Activated naive CD8-positive, alpha-beta T cell (primary cell): Measurements from ENCODE around the gene C7orf57.
A peak's percentile ranks its signal among the peaks of the same experiment; 100 is the strongest.

Source experiments
- H3K27ac Mint-ChIP-seq: one replicate; pipeline ENCODE4 v1.8.0; 2021; ENCODE audit warnings: mixed read lengths
- H3K27me3 Mint-ChIP-seq: one replicate; pipeline ENCODE4 v1.8.0; 2021; ENCODE audit warnings: mixed read lengths
- H3K36me3 Mint-ChIP-seq: one replicate; pipeline ENCODE4 v1.8.0; 2021; ENCODE audit warnings: mixed read lengths
- H3K4me1 Mint-ChIP-seq: one replicate; pipeline ENCODE4 v1.8.0; 2021; ENCODE audit warnings: low read depth, mixed read lengths
- H3K4me3 Mint-ChIP-seq: one replicate; pipeline ENCODE4 v1.8.0; 2021; ENCODE audit warnings: mild to moderate bottlenecking, mixed read lengths
- H3K9me3 Mint-ChIP-seq: one replicate; pipeline ENCODE4 v1.8.0; 2021; ENCODE audit warnings: low read depth, mixed read lengths

Gene C7orf57

GRCh38 chr7:48011323-48011722 lies 24.0 kb upstream of the C7orf57 start:
- no peaks in the 10 kb centered on the region for H3K4me1 Mint-ChIP-seq
- no peaks in the 10 kb centered on the region for H3K9me3 Mint-ChIP-seq
- no peak overlapping the region for H3K27ac Mint-ChIP-seq
- H3K27me3 Mint-ChIP-seq: peaks cover 2% of the 10 kb centered on the region
- no peak overlapping the region for H3K4me3 Mint-ChIP-seq
- no peaks in the 10 kb centered on the region for H3K36me3 Mint-ChIP-seq

- Mint-ChIP-seq H3K4me1 (no peaks in the 10 kb centered on the region), H3K36me3 (no peaks in the 10 kb centered on the region)
Measured at GRCh38 chr7:48011951-48012350, 23.4 kb upstream of the C7orf57 start.

DNA sequence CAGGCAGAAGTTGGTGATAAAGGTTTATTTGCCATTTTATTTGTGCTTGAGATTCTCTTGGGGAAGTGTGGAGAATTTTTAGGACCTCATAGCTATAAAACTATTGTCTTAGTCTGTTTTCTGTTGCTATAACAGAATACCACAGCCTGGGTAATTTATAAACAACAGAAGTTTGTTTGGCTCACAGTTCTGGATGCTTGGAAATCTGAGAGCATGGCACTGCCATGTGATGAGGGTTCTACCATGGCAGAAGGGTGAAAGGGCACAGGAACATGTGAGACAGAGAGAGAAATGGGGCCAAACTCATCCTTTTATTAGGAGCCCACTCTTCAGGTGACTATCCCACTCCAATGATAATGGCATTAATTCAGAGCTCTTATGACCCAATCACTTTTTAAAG lies 18.7 kb upstream of the C7orf57 start:
- no peaks in the 10 kb centered on the region for H3K4me1 Mint-ChIP-seq
- no peak overlapping the region for H3K4me3 Mint-ChIP-seq
- no peak overlapping the region for H3K27ac Mint-ChIP-seq
- peaks cover 3% of the 10 kb centered on the region for H3K36me3 Mint-ChIP-seq
- H3K9me3 Mint-ChIP-seq: peaks cover 11% of the 10 kb centered on the region
- H3K27me3 Mint-ChIP-seq: no peaks in the 10 kb centered on the region

More at GRCh38 chr7:48011951-48012350, 23.4 kb upstream of the C7orf57 start:
- no peaks in the 10 kb centered on the region for H3K9me3 Mint-ChIP-seq
- H3K27ac Mint-ChIP-seq: no peak overlapping the region
- H3K27me3 Mint-ChIP-seq: peaks cover 2% of the 10 kb centered on the region
- no peak overlapping the region for H3K4me3 Mint-ChIP-seq

GRCh38 chr7:48017674-48018073 lies 17.7 kb upstream of the C7orf57 start:
- H3K27me3 Mint-ChIP-seq: no peaks in the 10 kb centered on the region
- no peak overlapping the region for H3K4me3 Mint-ChIP-seq
- no peaks in the 10 kb centered on the region for H3K4me1 Mint-ChIP-seq
- peaks cover 18% of the 10 kb centered on the region for H3K9me3 Mint-ChIP-seq
- no peak overlapping the region for H3K27ac Mint-ChIP-seq
- peaks cover 5% of the 10 kb centered on the region for H3K36me3 Mint-ChIP-seq

- H3K4me3 Mint-ChIP-seq: no peak overlapping the region
- peaks cover 27% of the 10 kb centered on the region for H3K9me3 Mint-ChIP-seq
- H3K27ac Mint-ChIP-seq: no peak overlapping the region
Measured at GRCh38 chr7:48025624-48026023, 9.7 kb upstream of the C7orf57 start.

DNA sequence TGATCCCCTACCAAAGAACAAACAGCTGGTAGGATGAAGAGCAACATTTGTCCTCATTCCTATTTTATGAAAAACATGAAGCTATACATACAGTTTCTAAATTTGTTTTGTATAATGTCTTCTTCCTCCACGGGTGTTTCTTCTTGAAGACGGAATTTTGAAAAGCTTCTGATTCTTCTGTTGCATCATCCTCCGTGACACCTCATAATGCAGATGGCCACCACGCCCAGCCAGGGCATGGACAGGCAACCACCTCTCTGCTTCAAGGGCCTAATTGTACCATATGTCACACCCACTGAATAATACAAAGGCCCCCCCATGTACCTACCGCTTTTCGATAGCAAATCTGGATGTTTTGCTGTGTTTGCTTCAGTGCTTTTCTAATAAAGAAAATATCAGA lies 6.4 kb upstream of the C7orf57 start, which contains the start of gene SUN3:
TSS of gene SUN3 (minus strand) at position 170 of the 400 bp plus-strand sequence. CDS start at position 1, 169 bp downstream.
- Mint-ChIP-seq H3K27ac (no peak within 1 kb of the TSS), H3K9me3 (peaks cover 6% of the 10 kb centered on the region)

More at GRCh38 chr7:48025624-48026023, 9.7 kb upstream of the C7orf57 start:
- H3K36me3 Mint-ChIP-seq: peaks cover 5% of the 10 kb centered on the region
- H3K4me1 Mint-ChIP-seq: no peaks in the 10 kb centered on the region
- H3K27me3 Mint-ChIP-seq: peaks cover 6% of the 10 kb centered on the region

GRCh38 chr7:48031111-48031510 lies 4.2 kb upstream of the C7orf57 start:
- Mint-ChIP-seq H3K4me1 (peaks cover 7% of the 10 kb centered on the region), H3K36me3 (peaks cover 3% of the 10 kb centered on the region), H3K4me3 (no peak overlapping the region), H3K27me3 (peaks cover 6% of the 10 kb centered on the region), H3K27ac (no peak overlapping the region), H3K9me3 (no peaks in the 10 kb centered on the region)

More for the DNA sequence above, 6.4 kb upstream of the C7orf57 start, which contains the start of gene SUN3:
- Mint-ChIP-seq H3K4me1 (no peaks in the 10 kb centered on the region), H3K27me3 (peaks cover 6% of the 10 kb centered on the region), H3K4me3 (no peak within 1 kb of the TSS), H3K36me3 (peaks cover 3% of the 10 kb centered on the region)

DNA sequence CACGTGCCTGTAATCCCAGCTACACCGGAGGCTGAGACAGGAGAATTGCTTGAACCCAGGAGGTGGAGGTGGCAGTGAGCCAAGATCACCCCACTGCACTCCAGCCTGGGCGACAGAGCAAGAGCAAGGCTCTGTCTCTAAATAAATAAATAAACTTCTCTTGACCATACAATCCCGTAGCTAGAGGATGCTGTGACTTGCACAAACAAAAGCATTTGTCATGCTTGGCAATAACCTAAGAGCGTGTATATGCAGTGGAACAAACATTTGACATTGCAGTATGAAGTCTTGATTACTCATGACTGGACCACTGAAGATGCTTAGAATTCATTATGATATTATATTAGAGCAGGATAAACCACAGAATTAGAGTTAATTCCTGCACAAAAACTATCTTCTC lies 1.4 kb upstream of the C7orf57 start:
- Mint-ChIP-seq H3K36me3 (peaks cover 3% of the 10 kb centered on the region), H3K27me3 (peaks cover 14% of the 10 kb centered on the region), H3K4me1 (peaks cover 13% of the 10 kb centered on the region), H3K4me3 (no peak overlapping the region), H3K9me3 (no peaks in the 10 kb centered on the region), H3K27ac (no peak overlapping the region)

- Mint-ChIP-seq H3K36me3 (no peaks in the 10 kb centered on the region), H3K4me3 (peak overlapping the region; percentile 86), H3K4me1 (peaks cover 18% of the 10 kb centered on the region), H3K27me3 (peaks cover 8% of the 10 kb centered on the region), H3K27ac (no peak overlapping the region), H3K9me3 (no peaks in the 10 kb centered on the region)
Measured at GRCh38 chr7:48035967-48036478, 680 bp downstream of the C7orf57 start.

- Mint-ChIP-seq H3K27me3 (peaks cover 8% of the 10 kb centered on the region), H3K4me3 (no peak overlapping the region), H3K36me3 (no peaks in the 10 kb centered on the region), H3K27ac (no peak overlapping the region), H3K9me3 (no peaks in the 10 kb centered on the region), H3K4me1 (peaks cover 32% of the 10 kb centered on the region)
Measured at GRCh38 chr7:48038815-48039506, 3.6 kb downstream of the C7orf57 start.

- H3K4me3 Mint-ChIP-seq: peak overlapping the region; percentile 32
- H3K27ac Mint-ChIP-seq: peak overlapping the region; percentile 90
- no peaks in the 10 kb centered on the region for H3K36me3 Mint-ChIP-seq
- H3K9me3 Mint-ChIP-seq: no peaks in the 10 kb centered on the region
- peaks cover 8% of the 10 kb centered on the region for H3K27me3 Mint-ChIP-seq
- H3K4me1 Mint-ChIP-seq: peaks cover 36% of the 10 kb centered on the region
Measured at GRCh38 chr7:48040944-48041652, 5.8 kb downstream of the C7orf57 start.

DNA sequence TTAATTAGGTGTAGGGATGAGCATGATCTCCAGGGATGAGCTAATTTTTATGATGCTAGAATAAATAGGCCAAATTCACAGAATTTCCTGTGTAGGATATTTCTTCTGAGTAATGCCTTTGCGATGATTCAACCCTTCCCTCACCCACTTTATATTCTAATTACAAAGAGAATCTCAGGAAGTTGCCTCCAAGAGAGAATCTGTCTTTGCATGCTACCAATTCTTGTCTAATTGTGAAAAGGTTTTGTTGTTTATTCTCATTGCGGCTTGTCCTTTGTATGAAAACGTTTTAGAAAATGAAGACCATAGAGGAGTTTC lies 6.3 kb downstream of the C7orf57 start:
- peak overlapping the region; percentile 56 for H3K4me3 Mint-ChIP-seq
- peaks cover 39% of the 10 kb centered on the region for H3K4me1 Mint-ChIP-seq
- peaks cover 5% of the 10 kb centered on the region for H3K27me3 Mint-ChIP-seq
- no peaks in the 10 kb centered on the region for H3K9me3 Mint-ChIP-seq
- H3K27ac Mint-ChIP-seq: peak overlapping the region; percentile 90
- H3K36me3 Mint-ChIP-seq: no peaks in the 10 kb centered on the region

- H3K4me1 Mint-ChIP-seq: peaks cover 36% of the 10 kb centered on the region
- peak overlapping the region; percentile 90 for H3K27ac Mint-ChIP-seq
- no peak overlapping the region for H3K4me3 Mint-ChIP-seq
- no peaks in the 10 kb centered on the region for H3K36me3 Mint-ChIP-seq
- no peaks in the 10 kb centered on the region for H3K9me3 Mint-ChIP-seq
- no peaks in the 10 kb centered on the region for H3K27me3 Mint-ChIP-seq
Measured at GRCh38 chr7:48042216-48042615, 6.9 kb downstream of the C7orf57 start.

DNA sequence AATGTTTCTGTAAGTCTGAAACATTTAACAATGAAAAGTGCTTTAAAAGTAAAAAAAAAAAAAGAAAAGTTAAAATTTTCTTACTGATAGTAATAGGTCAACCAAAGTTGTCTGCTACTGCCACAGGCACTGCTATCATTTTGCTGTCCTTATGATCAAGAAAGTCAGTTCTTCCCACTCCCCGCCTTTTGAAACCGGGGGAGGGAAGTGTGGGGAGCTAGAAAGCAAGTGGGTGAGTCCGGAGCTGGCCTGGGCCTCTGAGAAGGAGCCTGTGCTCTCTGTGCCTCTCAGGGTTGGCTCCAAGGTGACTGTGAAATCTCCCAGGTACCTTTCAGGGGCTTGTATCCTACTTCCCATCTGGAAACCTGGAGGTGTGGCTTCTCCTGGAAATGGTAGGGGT lies 7.3 kb downstream of the C7orf57 start:
- Mint-ChIP-seq H3K36me3 (no peaks in the 10 kb centered on the region), H3K4me3 (no peak overlapping the region), H3K27ac (no peak overlapping the region), H3K4me1 (peaks cover 36% of the 10 kb centered on the region), H3K27me3 (no peaks in the 10 kb centered on the region), H3K9me3 (no peaks in the 10 kb centered on the region)

DNA sequence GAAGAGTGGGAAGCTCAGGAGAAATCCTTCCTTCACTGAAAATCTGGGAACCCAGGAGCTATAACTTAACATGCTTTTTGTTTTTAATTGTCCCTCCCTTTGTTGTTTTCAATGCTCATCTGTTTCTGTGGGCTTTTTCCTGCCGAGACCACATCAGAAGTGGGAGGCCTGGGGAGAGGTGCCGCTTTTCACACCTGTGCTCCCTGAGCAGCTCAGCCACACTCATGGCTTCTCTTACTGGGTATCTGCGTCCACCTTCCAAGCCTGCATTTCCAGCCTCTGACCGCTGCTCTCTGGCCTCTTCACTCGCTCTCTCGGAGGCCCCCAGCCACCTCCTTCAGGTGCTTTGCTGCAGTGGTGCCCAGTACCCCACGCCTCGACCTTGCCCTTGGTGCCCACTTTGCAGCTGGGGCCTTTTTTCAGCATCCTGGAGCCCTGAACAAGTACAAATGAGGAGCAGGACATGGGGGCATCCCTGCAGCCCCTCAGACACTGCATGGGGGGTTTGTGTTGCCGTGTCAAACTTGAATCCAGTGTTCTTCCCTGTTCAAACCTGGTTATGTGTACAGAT lies 9.9 kb downstream of the C7orf57 start:
- H3K27ac Mint-ChIP-seq: no peak overlapping the region
- H3K4me1 Mint-ChIP-seq: peaks cover 36% of the 10 kb centered on the region
- H3K9me3 Mint-ChIP-seq: no peaks in the 10 kb centered on the region
- H3K4me3 Mint-ChIP-seq: no peak overlapping the region
- no peaks in the 10 kb centered on the region for H3K36me3 Mint-ChIP-seq
- no peaks in the 10 kb centered on the region for H3K27me3 Mint-ChIP-seq
